HepG2 (cell line): Measurements from ENCODE around the gene SRP19. TPM values are rescaled to one million over a fixed set of nuclear protein-coding genes. Genes with fewer than 3 reads are reported as not detected.

Experiments used
- CTCF ChIP-seq: sonication (generic); formaldehyde crosslinking; IDR thresholded peaks from 2 replicates; pipeline ENCODE4 v1.5.0; 2020; ENCODE audit warnings: mild to moderate bottlenecking, missing genetic modification reagents, moderate library complexity
- DNMT1 ChIP-seq: sonication (generic); formaldehyde crosslinking; IDR thresholded peaks from 2 replicates; pipeline ENCODE4 v1.5.1; 2020; ENCODE audit warnings: mild to moderate bottlenecking, missing genetic modification reagents
- GATAD1 ChIP-seq: IDR thresholded peaks from 2 replicates; pipeline ENCODE4 v1.6.1; 2016; ENCODE audit warnings: missing genetic modification reagents, missing compliant biosample characterization
- GTF3A ChIP-seq: sonication (generic); formaldehyde crosslinking; conservative IDR thresholded peaks from 2 replicates; pipeline ENCODE4 v1.4.0; 2020; ENCODE audit warnings: mild to moderate bottlenecking, missing genetic modification reagents
- HNRNPH1 ChIP-seq: fragments of 200-400 bp; formaldehyde crosslinking; optimal IDR thresholded peaks from 2 replicates; pipeline ENCODE3; 2017; ENCODE audit warnings: mild to moderate bottlenecking, low read depth, low read length
- KLF11 ChIP-seq: IDR thresholded peaks from 2 replicates; pipeline ENCODE4 v1.6.1; 2016; ENCODE audit warnings: missing compliant biosample characterization
- MAF1 ChIP-seq: sonication (generic); formaldehyde crosslinking; IDR thresholded peaks from 2 replicates; pipeline ENCODE4 v1.5.0; 2020; ENCODE audit warnings: missing genetic modification reagents, borderline replicate concordance
- MAFG ChIP-seq: sonication (generic); formaldehyde crosslinking; IDR thresholded peaks from 2 replicates; pipeline ENCODE4 v1.5.1; 2020; ENCODE audit warnings: mild to moderate bottlenecking, missing genetic modification reagents
- MATR3 ChIP-seq: sonication (generic); formaldehyde crosslinking; IDR thresholded peaks from 2 replicates; pipeline ENCODE4 v1.4.0; 2020; ENCODE audit warnings: missing genetic modification reagents
- MXI1 ChIP-seq: IDR thresholded peaks from 3 replicates; pipeline ENCODE4 v1.6.1; 2012; ENCODE audit warnings: low read depth, low read length, inconsistent platforms, borderline replicate concordance
- NPAS2 ChIP-seq: sonication (generic); formaldehyde crosslinking; IDR thresholded peaks from 2 replicates; pipeline ENCODE4 v1.8.0; 2022; ENCODE audit warnings: mild to moderate bottlenecking, missing genetic modification reagents, borderline replicate concordance
- PCBP2 ChIP-seq: fragments of 200-400 bp; formaldehyde crosslinking; optimal IDR thresholded peaks from 2 replicates; pipeline ENCODE3; 2018; ENCODE audit warnings: low read length, low read depth; ENCODE audit not compliant: poor library complexity, severe bottlenecking
- PHF5A ChIP-seq: IDR thresholded peaks from one replicate; pipeline ENCODE4 v1.6.1; 2018; ENCODE audit warnings: low read depth, missing genetic modification reagents; ENCODE audit not compliant: unreplicated experiment
- POLR2AphosphoS5 ChIP-seq: IDR thresholded peaks from 2 replicates; pipeline ENCODE4 v1.6.1; 2012; ENCODE audit warnings: low read depth, low read length
- RXRA ChIP-seq: sonication (generic); formaldehyde crosslinking; IDR thresholded peaks from 2 replicates; pipeline ENCODE4 v1.5.1; 2020; ENCODE audit warnings: missing genetic modification reagents
- SP2 ChIP-seq: sonication (generic); formaldehyde crosslinking; IDR thresholded peaks from 2 replicates; pipeline ENCODE4 v1.5.1; 2020; ENCODE audit warnings: mild to moderate bottlenecking, missing genetic modification reagents
- SP4 ChIP-seq: sonication (generic); formaldehyde crosslinking; IDR thresholded peaks from 2 replicates; pipeline ENCODE4 v1.8.1; 2023; ENCODE audit warnings: mild to moderate bottlenecking, missing genetic modification reagents
- SRSF9 ChIP-seq: fragments of 200-400 bp; formaldehyde crosslinking; IDR thresholded peaks from 2 replicates; pipeline ENCODE4 v1.6.1; 2018; ENCODE audit warnings: borderline replicate concordance, mild to moderate bottlenecking, low read depth, low read length; ENCODE audit not compliant: insufficient read depth, poor library complexity, severe bottlenecking
- TBP ChIP-seq: sonication (generic); formaldehyde crosslinking; IDR thresholded peaks from 2 replicates; pipeline ENCODE4 v1.5.0; 2020; ENCODE audit warnings: missing genetic modification reagents
- TFDP2 ChIP-seq: sonication (generic); formaldehyde crosslinking; IDR thresholded peaks from 2 replicates; pipeline ENCODE4 v1.4.0; 2020; ENCODE audit warnings: missing genetic modification reagents
- ZBTB37 ChIP-seq: sonication (generic); formaldehyde crosslinking; IDR thresholded peaks from 2 replicates; pipeline ENCODE4 v1.4.0; 2020; ENCODE audit warnings: mild to moderate bottlenecking, missing genetic modification reagents
- ZBTB44 ChIP-seq: sonication (generic); formaldehyde crosslinking; IDR thresholded peaks from 2 replicates; pipeline ENCODE4 v1.4.0; 2020; ENCODE audit warnings: missing genetic modification reagents
- ZNF10 ChIP-seq: sonication (generic); formaldehyde crosslinking; IDR thresholded peaks from 2 replicates; pipeline ENCODE4 v1.4.0; 2020; ENCODE audit warnings: mild to moderate bottlenecking, low read depth, missing genetic modification reagents, borderline replicate concordance
- ZNF24 ChIP-seq: fragments of 450-650 bp; IDR thresholded peaks from 2 replicates; pipeline ENCODE4 v1.6.1; 2017; ENCODE audit warnings: antibody characterized with exemption, mild to moderate bottlenecking
- ZNF343 ChIP-seq: sonication (generic); formaldehyde crosslinking; IDR thresholded peaks from 2 replicates; pipeline ENCODE4 v1.4.0; 2020; ENCODE audit warnings: mild to moderate bottlenecking, missing genetic modification reagents
- polyA plus RNA-seq, 8 experiments: library from polyadenylated mRNA; depleted of rRNA in 3 of 8; stranded (reverse) in 7 of 8; unstranded in 1 of 8; fragments of >200 nt; fragmentation: Illumina TruSeq in 4 of 8; extraction: Trizol in 4 of 8; gene quantifications; 2 replicates each; pipeline versions ENCODE4 v1.2.1 to v1.2.3, GENCODE V29; 2011 to 2016; ENCODE audit warnings: low read depth in 4 of 8, missing spikeins in 1 of 8, mixed read lengths in 1 of 8; ENCODE audit not compliant: insufficient read depth in 1 of 8
- total RNA-seq, 5 experiments: library from RNA; depleted of rRNA; stranded (reverse); fragments of >200 nt; fragmentation: Illumina TruSeq; extraction: Trizol; gene quantifications; 2 replicates each; pipeline ENCODE4 v1.2.3, GENCODE V29; 2016; ENCODE audit warnings: low read depth in 1 of 5

The SRP19 gene
- total and polyA plus RNA-seq, 2 of the 13 experiments (the other 11 are each of a cell fraction or from before 2014, with no cell fraction given) = 46.9 to 143 TPM

GRCh38 chr5:112860929-112861637 lies at the start of gene SRP19 (continued):
- TF ChIP-seq CTCF (CRISPR knock-in tag) (no peak), ZBTB37 (CRISPR knock-in tag) (no peak), DNMT1 (CRISPR knock-in tag) (no peak), POLR2AphosphoS5 (peak; percentile 80), ZNF343 (CRISPR knock-in tag) (no peak; the same call in 1 of the 2 replicates), MAF1 (CRISPR knock-in tag) (0 out of 2 replicates have a peak, but pooled peaks have one; percentile 32), KLF11 (CRISPR knock-in tag) (peak; percentile 92), MXI1 (peak; percentile 82; the same call in 2 of the 3 replicates), TFDP2 (CRISPR knock-in tag) (peak; percentile 94), MATR3 (CRISPR knock-in tag) (no peak), GTF3A (CRISPR knock-in tag) (no peak), SRSF9 (no peak), PHF5A (peak; percentile 42), HNRNPH1 (no peak), PCBP2 (no peak), ZNF24 (peak; percentile 63; the same call in 1 of the 2 replicates), GATAD1 (CRISPR knock-in tag) (peak; percentile 92), SP2 (peak; percentile 91), SP4 (CRISPR knock-in tag) (peak; percentile 62; the same call in 1 of the 2 replicates), ZNF10 (no peak), MAFG (no peak), RXRA (CRISPR knock-in tag) (no peak; the same call in 1 of the 2 replicates), NPAS2 (CRISPR knock-in tag) (no peak), TBP (no peak), ZBTB44 (CRISPR knock-in tag) (peak; percentile 85; the same call in 1 of the 2 replicates)
